GM18907 (cell line): Measurements from ENCODE around the gene LFNG.

ENCODE experiments used
- ATAC-seq: cut with Tn5 transposase; IDR thresholded peaks from one replicate; pipeline ENCODE4 v1.9.1; 2021; ENCODE audit warnings: mild to moderate bottlenecking, moderate library complexity; ENCODE audit not compliant: unreplicated experiment

Gene LFNG

DNA sequence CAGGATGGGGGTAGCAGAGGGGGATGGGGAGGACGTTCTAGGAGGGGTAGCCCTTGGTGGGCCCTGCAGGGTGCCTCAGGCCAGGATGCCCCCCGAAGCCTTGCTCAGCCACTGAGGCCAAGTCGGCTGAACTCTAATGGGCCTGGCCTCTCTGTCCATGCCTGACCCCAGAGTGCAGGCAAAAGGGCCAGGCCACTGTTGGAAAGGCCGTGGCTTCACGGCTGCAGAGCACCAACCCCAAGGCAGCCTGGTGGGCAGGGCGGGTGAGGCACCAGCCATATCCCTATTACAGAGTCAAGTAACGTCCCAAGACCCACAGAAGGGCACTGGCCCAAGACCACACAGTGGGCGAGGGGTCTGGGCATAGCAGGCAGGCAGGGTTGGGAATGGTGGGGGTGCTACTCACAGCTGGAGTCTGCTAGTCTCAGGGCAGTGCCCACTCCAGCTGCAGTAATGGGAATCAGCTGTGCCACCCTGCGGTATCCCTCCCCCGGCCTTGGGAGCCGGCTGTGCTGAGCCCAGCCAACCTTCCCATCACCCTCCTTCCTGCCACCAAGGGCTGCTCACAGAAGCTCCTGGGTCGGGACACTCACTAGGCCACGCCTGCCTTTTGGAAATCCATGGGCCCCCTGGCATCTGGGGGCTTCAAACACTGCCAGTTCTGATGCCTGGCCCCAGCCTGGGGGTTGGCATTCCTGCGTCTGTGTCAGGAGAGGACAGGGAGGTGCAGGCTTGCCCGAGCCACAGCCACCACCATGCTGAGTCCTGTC is 4.0 kb upstream of the LFNG start:
- ATAC-seq, result no peak

DNA sequence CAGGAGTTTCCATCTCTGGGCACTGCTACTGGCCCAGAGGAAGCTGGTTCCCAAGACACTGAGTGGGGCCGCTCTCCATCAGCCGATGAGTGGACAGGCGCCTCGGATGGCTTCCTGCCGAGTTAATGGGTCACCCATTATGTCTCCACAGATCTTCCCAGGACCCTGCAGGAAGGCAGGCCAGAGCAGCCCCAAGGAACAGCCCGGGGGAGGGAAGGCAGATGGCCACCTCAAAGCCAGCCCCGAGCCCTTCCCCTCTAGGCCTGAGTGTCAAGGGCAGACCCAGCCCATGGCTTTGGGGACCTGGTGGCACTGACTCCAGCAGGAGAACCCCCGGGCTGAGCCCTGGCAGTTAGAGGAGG is 3.4 kb upstream of the LFNG start:
- ATAC-seq, result no peak

DNA sequence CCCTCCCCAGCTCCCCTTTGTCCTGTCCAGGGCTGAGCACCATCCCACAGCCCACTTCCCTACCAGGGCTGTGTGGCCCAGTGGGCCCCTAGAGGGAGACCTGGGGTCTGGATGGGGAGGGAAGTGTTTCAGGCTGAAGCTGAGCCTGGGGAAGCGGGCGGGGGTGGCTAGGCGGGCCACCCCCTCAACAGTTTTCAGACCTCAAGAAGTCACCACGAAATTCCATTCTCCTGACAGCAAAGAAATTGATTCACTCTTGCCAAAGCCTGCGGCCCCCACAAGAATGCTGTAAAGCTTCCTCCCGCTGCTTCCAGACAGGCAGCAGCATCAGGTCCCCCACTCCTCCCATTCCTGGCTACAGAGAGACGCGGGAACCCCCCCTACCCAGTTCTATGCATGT is 2.5 kb upstream of the LFNG start:
- ATAC-seq, result no peak

DNA sequence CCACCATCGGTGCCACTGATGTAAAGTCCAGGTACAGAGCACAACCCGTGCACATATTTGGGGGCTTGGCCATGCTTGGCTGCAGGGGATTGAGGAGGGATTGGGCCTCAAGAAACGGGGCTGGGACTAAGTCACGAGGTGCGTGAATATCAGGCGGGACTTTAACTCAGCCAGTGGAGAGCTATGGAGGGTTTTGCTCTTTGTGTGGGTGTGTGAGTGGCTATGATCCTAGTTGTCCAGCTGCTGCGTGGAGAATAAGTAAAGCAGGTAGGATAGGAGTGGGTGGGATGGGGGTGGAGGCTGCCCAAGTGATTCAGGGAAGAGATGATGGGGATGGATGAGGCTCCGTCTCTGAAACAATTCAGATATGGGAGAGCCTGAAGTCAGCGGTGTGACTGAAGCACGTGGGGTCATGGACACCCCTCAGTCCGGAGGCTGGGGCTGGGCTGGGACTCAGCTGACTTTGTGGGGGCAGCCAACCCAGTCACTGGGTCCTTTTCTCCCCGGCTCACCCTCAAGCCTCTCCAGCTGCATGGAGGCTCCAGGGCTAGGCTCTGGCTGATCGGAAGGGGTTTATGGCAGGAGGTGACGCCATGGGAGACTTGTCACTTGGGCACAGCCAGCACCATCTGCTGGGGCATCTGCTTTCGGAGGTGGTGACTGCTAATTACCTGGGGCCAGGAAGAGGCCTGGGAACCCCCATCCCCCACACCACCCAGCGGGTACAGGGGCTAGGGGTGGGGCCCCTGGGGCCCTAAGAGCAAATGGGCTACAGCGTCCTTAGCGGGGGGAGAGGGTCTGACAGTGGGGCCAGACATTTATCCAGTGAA is 1.7 kb upstream of the LFNG start:
- no peak for ATAC-seq

DNA sequence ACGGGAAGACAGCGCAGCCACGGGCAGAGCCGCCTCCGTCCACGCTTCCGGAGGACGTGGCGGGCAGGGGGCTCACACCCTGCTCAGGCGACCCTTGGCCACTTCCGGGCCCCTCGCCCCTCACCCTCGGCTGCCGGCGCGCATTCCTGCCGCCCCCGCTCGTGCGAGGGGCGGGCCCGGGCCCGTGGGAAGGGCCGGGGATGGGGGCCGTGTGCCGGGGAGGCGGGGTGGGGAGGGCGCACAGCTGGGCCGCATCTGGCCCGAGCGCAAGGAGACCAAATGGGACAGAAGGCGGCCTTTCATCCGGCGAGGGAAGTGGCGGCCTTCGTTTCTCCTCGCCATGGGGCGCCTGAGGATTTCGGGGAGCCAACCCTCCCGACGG is 846 bp upstream of the LFNG start:
- no peak for ATAC-seq

DNA sequence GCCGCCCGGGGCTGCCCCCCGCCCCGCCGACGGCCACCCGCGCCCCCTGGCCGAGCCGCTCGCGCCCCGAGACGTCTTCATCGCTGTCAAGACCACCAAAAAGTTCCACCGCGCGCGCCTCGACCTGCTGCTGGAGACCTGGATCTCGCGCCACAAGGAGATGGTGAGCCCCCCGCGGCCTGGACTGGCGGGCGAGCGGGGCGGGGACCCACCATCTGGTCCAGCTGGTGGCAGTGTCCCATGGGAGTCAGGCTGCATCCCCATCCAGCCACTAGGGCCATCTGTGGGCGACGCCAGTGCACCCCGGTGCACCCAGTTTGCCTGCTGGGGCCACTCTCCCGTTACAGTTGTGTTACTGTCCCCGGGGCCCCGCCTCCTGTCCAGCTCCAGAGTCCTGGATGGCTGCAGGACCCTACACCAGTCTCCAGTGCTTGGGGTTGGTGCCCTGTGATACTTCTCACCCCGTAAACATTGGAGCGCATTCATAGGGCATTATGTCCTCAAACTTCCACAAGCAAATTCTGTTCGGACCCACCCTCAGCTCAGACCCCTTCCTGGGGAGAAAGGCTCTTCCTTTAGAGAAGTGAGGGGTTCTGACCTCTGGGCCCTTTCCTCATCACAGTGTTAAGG is 672 bp downstream of the LFNG start:
- ATAC-seq, result no peak

- no peak for ATAC-seq
These were observed 1.3 kb downstream of the LFNG start for GRCh38 chr7:2520761-2521290.

DNA sequence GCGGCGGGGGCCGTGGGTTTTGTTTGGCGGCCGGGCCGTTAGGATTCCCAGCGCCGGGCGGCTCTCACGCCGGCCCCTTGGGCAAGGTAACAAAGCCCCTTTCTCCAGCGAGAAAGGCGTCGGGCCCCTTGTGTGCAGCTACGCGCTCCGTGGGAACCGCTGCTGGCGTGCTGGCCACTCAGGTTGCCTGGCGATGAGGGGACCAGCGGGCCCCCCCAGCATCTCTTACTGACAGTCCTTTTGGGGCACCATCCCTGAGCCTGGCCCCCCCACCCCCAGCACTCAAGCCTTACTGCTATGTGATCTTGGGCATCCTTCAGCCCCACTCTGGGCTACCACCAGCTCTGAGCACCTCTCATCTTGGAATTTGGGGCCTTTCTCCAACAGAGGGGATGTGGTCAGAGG is 1.8 kb downstream of the LFNG start:
- no peak for ATAC-seq

- ATAC-seq, result no peak
These were observed 2.5 kb downstream of the LFNG start for GRCh38 chr7:2521952-2522591.

DNA sequence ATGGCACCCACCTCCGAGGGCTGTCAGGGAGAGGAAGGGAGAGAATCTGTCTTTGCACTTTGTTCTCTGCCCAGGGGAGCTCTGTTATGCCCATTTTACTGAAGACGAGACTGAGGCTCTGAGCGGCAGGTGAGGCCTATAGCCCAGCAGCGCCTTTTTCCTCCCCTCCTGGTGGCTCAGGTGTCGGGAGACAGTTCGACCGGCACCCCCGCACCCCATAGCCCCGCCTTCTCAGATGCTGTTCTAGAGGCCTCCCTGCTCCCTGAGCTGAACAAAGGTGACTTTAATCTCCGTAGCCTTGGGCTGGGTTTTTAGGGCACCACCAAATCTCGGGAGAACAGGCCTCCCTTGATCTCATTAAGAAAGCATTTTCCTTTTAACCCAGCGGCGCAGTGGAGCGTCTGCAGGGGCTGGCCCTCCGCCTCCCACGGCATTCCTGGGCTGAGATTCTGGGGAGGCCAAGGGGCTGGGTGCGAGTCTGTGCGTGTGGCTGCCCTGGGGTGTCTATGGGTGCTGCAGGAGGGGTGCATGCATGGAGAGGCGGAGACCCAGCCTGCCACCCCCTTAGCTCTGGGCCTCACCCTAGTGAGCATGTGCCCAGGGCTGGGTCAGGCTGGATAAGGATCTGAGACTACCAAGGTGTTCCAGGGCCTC is 3.3 kb downstream of the LFNG start:
- ATAC-seq, result no peak

GRCh38 chr7:2523461-2523936 is 3.9 kb downstream of the LFNG start:
- no peak for ATAC-seq

DNA sequence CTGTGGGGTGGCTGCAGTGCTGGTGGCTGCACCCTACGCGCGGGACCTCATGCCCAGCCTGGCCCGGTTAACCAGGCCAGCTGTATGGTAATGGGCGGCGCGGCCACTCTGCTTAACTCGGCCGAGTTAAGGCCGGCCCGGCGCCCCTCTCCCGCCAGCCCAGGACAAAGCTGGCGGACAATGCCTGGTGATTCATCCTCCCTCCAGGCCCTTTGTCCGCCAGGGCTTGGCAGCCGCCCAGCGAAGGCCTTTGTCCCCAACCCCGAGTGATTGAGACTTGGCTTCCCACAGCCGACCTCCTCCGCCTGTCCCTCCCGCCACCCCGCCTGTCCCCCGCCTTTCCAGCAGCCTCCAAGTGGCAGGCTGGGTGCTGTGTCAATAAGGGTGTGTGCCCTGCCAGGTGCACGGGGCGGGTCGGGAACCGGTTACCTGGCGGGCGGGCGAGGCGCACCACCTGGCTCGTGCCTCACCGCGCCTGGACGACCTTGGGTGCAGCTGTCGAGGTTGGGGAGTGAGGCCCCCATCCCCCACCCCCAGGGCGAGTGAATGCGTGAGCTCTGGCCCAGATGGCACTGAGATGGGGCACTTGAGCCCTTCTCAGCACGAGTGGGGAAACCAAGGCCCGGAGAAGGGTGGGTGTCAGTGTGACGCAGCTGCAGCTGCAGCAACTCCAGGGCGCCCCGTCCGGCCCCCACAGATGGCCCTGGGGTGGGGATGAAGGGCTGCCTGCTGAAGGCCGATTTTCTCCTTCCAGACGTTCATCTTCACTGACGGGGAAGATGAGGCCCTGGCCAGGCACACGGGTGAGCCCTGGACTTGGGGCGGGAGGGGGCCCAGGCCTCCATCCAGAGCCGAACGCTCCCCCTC is 4.6 kb downstream of the LFNG start:
- ATAC-seq, result no peak

GRCh38 chr7:2524808-2525657 is 5.5 kb downstream of the LFNG start:
- no peak for ATAC-seq

DNA sequence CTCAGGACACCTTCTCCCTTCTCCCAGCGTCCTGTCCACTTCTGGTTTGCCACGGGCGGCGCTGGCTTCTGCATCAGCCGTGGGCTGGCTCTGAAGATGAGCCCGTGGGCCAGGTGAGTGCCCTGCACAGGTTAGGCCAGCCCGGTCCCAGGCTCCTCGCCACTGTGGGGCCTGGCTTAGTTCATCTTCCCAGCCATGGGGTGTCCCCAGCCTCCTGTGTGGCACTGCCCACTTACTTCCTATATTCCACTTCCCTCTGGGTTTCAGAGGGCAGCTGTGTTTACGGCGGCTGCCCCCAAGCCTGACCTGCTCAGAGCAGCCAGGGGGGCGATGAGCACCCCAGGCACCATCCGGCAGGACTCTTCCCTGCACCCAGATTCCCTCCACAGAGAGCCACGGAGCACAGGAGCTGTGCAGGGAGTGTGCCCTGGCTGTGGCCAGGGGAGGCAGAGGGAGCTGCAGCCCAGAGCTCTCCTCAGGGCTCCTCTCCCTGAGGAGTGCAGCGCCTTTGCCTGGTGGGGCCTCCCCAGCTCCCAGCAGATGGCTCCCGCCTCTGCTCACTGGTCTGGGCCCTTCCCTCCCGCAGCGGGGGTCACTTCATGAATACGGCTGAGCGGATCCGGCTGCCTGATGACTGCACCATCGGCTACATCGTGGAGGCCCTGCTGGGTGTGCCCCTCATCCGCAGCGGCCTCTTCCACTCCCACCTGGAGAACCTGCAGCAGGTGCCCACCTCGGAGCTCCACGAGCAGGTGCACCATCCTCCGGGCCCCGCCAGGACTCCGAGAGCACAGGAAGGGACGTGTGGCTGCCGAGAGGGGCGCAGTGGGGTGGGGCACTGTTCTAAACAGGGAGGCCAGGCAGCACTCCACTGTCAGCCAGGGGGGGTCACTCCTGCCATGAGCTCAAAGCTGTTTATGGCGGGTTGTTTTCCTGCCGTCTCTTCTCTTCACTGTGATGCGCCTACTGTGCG is 6.4 kb downstream of the LFNG start:
- ATAC-seq, result no peak

DNA sequence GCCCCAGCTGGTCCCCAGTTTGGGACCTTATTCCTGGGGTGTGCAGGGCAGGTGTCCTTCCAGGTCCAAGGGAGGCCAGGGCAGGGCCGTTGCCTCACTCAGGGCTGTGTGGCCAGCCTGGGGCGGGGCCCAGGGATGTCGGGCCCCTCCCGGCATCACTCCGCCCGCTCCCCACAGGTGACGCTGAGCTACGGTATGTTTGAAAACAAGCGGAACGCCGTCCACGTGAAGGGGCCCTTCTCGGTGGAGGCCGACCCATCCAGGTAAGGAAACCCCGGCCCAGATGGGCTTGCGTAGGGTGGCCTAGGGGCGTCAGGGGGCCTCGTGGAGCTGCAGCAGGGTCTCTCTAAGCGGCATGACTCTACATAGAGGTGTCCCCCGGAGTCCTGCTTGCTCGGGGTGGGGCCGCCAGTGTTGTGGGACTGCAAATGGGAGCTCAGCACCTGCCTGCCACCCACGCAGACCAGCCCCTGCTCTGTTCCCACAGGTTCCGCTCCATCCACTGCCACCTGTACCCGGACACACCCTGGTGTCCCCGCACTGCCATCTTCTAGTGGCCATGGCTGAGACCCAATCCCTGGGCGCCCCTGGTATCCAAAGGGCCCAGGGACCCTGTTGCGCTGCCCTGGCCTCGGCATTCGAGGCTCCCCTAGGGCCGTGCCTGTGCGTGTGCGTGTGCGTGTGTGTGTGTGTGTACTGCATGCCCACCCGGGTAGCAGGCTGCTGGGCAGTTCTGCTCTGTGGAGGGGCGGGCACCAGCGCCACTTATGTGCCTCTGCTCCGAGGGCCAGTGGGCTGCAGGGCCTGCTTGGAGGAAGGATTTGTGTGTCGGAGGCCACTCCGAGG is 7.3 kb downstream of the LFNG start:
- ATAC-seq, result no peak
